Adrenal gland (tissue), 12 donors: ENCODE measurements around the gene SDK1. TPM values are rescaled to one million over a fixed set of nuclear protein-coding genes. Genes with fewer than 3 reads are reported as not detected.

Experiments used
- DNase-seq, 7 donors: peaks; one replicate each; pipeline ENCODE4 v3.0.0-alpha.2; 2019 to 2020
- H3K27ac ChIP-seq, 5 donors: fragments of 200-600 bp; sonication (generic) in 4 of 5; 1 replicate in 3 of 5; 2 replicates in 2 of 5; pipeline versions ENCODE4 v1.5.1 to v1.8.0; 2016 to 2020; ENCODE audit warnings: mild to moderate bottlenecking in 1 of 5
- H3K27me3 ChIP-seq: fragments of 200-600 bp; 2 replicates; pipeline ENCODE4 v1.8.0; 2021
- H3K36me3 ChIP-seq, 2 donors: fragments of 200-600 bp; replicated peaks in 1 of 2; 1 replicate in 1 of 2; 2 replicates in 1 of 2; pipeline versions ENCODE4 v1.5.1 to v1.8.0; 2018 to 2022
- H3K4me1 ChIP-seq, 2 donors: fragments of 200-600 bp; replicated peaks in 1 of 2; 1 replicate in 1 of 2; 2 replicates in 1 of 2; pipeline versions ENCODE4 v1.5.1 to v1.8.0; 2018 to 2021
- H3K4me3 ChIP-seq, 4 donors: fragments of 200-600 bp; sonication (generic) in 3 of 4; one replicate each; pipeline ENCODE4 v1.5.1; 2016 to 2018
- H3K9me3 ChIP-seq, 3 donors: fragments of 200-600 bp; sonication (generic) in 1 of 3; replicated peaks in 1 of 3; 1 replicate in 2 of 3; 2 replicates in 1 of 3; pipeline versions ENCODE4 v1.5.1 to v1.8.0; 2016 to 2021
- CTCF ChIP-seq, 6 experiments: fragments of 450-650 bp in 4 of 6; fragments of 200-600 bp in 2 of 6; sonication (generic) in 1 of 6; IDR thresholded peaks; 1 replicate in 5 of 6; 2 replicates in 1 of 6; pipeline versions ENCODE4 v1.5.1 to v1.8.0; 2016 to 2021; ENCODE audit warnings: antibody characterized with exemption in 6 of 6, mild to moderate bottlenecking in 2 of 6, moderate library complexity in 1 of 6
- POLR2A ChIP-seq, 2 donors: fragments of 450-650 bp; IDR thresholded peaks; one replicate each; pipeline ENCODE4 v1.6.1; 2017; ENCODE audit warnings: antibody characterized with exemption in 2 of 2, mild to moderate bottlenecking in 2 of 2, moderate library complexity in 1 of 2
- WGBS, 4 donors: extraction: QIAGEN DNeasy Blood & Tissue Kit in 2 of 4; methylation state at CpG; one replicate each; pipeline versions ENCODE4 v1.1.5 to v1.1.7; 2013 to 2017; 5-methylcytosine and 5-hydroxymethylcytosine counted together
- intact Hi-C, 2 donors: fragments of 100-400 bp; cut with DNase I; formaldehyde crosslinking; loops; one replicate each; pipeline versions ENCODE4 v1.14.1 to v1.15.0; 2022 to 2023
- polyA plus RNA-seq, 3 donors: library from polyadenylated mRNA; stranded (reverse); fragments of 200-250 nt in 2 of 3; fragments of 350-450 nt in 1 of 3; fragmentation: Illumina TruSeq in 1 of 3; extraction: RNeasy Lipid Tissue Mini Kit (QIAGEN cat#74804) in 1 of 3; gene quantifications; one replicate each; pipeline ENCODE4 v1.2.3, GENCODE V29; 2013 to 2014
- total RNA-seq, 9 donors: library from RNA; depleted of rRNA in 4 of 9; stranded (reverse); fragments of >200 nt in 4 of 9; fragments of 120-200 nt in 1 of 9; fragmentation: NEBNext Ultra II Directional in 1 of 9; extraction: Animal tissue kit (Norgen Biotek cat#: 25700) in 1 of 9; gene quantifications; one replicate each; pipeline versions ENCODE4 v1.1.0 to v1.2.4, GENCODE V29; 2013 to 2023
- donor health status: healthy with polysubstance abuse.
- donor health status: Bipolar disorder and iron deficiency.
- donor health status: DM: yes; HTN: yes; CAD: no.
- donor health status: DM: no; HTN: no; CAD: no.
- donor health status: DM: no; HTN: no; CAD: no.
- donor health status: DM: yes; HTN: yes; CAD: no.

Gene SDK1
- total and polyA plus RNA-seq, 12 donors = 0.50 to 3.6 (median 1.5) TPM

GRCh38 chr7:3688071-3688470, 387.0 kb downstream of the SDK1 start:
- Histone ChIP-seq H3K27me3 (no peaks in the 10 kb centered on the region), H3K9me3 (no peaks in the 10 kb centered on the region), H3K36me3 (no peaks in the 10 kb centered on the region), H3K27ac (no peak overlapping the region), H3K4me1 (no peaks in the 10 kb centered on the region), H3K4me3 (no peak overlapping the region)
- WGBS, 4 donors = 43 to 71% (median 62%) methylated on average over 2 of the region's 2 CpGs
- TF ChIP-seq POLR2A (IDR thresholded peaks at IDR 0.05) (no peak), CTCF (IDR thresholded peaks at IDR 0.05) (no peak)
- intact Hi-C loops = no loop called here
- no peak for DNase-seq

GRCh38 chr7:3688842-3689241, 387.8 kb downstream of the SDK1 start:
- Histone ChIP-seq H3K27ac (no peak overlapping the region), H3K27me3 (no peaks in the 10 kb centered on the region), H3K4me1 (no peaks in the 10 kb centered on the region), H3K36me3 (no peaks in the 10 kb centered on the region), H3K4me3 (no peak overlapping the region), H3K9me3 (no peaks in the 10 kb centered on the region)
- DNase-seq = no peak
- intact Hi-C loops = no loop called here
- TF ChIP-seq CTCF (IDR thresholded peaks at IDR 0.05) (no peak), POLR2A (IDR thresholded peaks at IDR 0.05) (no peak)
- 80 to 89% (median 85%) methylated on average over 3 of the region's 3 CpGs for WGBS, 4 donors

DNA sequence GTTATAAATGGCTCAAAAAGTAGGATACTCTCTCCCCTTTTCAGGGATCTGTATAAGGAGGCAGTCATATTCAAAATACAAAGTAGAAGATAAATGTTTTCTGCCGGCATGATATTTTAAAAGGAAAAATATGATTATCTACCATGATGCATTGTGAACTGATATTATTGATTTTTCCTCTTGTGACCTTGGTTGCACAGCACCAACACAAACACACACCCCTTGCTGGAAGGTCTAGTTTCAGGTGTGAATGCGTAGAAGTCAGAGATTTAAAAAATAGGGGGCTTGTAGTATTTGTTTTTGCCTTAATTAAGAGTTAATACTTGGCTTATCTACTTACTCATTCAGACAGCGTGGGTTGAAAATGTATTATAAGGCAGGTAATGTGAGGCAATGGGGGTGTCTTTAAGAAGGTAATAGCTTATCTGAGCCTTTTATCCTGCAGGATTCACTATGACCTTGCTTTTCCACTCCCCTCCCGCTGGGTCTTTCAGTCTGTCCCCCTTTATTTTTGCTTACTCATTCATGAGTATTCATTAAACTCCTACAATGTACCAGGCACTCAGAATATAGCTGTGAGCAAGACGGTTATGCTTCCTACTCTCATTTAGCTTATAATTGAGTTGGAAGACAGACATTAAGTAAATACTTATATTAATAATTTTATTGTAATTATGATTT, 390.6 kb downstream of the SDK1 start:
- 47 to 65% (median 55%) methylated on average over 5 of the region's 5 CpGs for WGBS, 4 donors
- H3K4me1 ChIP-seq = no peaks in the 10 kb centered on the region
- H3K4me3 ChIP-seq = no peak overlapping the region
- no peak for DNase-seq
- intact Hi-C loops = no loop called here
- TF ChIP-seq CTCF (IDR thresholded peaks at IDR 0.05) (no peak), POLR2A (IDR thresholded peaks at IDR 0.05) (no peak)
- no peaks in the 10 kb centered on the region for H3K36me3 ChIP-seq
- H3K9me3 ChIP-seq = no peaks in the 10 kb centered on the region
- no peak overlapping the region for H3K27ac ChIP-seq
- H3K27me3 ChIP-seq = no peaks in the 10 kb centered on the region

- WGBS, 4 donors = 82 to 83% (median 83%) methylated on average over 6 of the region's 6 CpGs
- no peaks in the 10 kb centered on the region for H3K9me3 ChIP-seq
These were observed 394.6 kb downstream of the SDK1 start for GRCh38 chr7:3695602-3696001.

More at GRCh38 chr7:3695602-3696001, 394.6 kb downstream of the SDK1 start:
- no peaks in the 10 kb centered on the region for H3K27me3 ChIP-seq
- H3K27ac ChIP-seq = no peak overlapping the region
- no peak for DNase-seq
- H3K4me3 ChIP-seq = no peak overlapping the region
- TF ChIP-seq POLR2A (IDR thresholded peaks at IDR 0.05) (no peak), CTCF (IDR thresholded peaks at IDR 0.05) (no peak)
- no peaks in the 10 kb centered on the region for H3K4me1 ChIP-seq
- intact Hi-C loops = no loop called here
- H3K36me3 ChIP-seq = no peaks in the 10 kb centered on the region
